ENCODE results near the gene RBM17.
A peak's percentile ranks its signal among the peaks of the same experiment; 100 is the strongest.

The RBM17 gene

GRCh38 chr10:6045878-6046772, 42.7 kb upstream of the RBM17 start:
- TF ChIP-seq CTCF (IDR thresholded peaks at IDR 0.05; ENCODE audit: extremely low read depth, missing control alignments), result no peak

GRCh38 chr10:6046773-6047611, 41.8 kb upstream of the RBM17 start:
- TF ChIP-seq CTCF (IDR thresholded peaks at IDR 0.05; ENCODE audit: extremely low read depth, missing control alignments), result no peak
- no peak for DNase-seq (ENCODE audit: low spot score)

More at GRCh38 chr10:6045878-6046772, 42.7 kb upstream of the RBM17 start:
- DNase-seq (ENCODE audit: low spot score), result no peak

- no peak for TF ChIP-seq CTCF (IDR thresholded peaks at IDR 0.05; ENCODE audit: extremely low read depth, missing control alignments)
- DNase-seq (ENCODE audit: low spot score), result no peak
Measured at GRCh38 chr10:6047847-6048246, 41.0 kb upstream of the RBM17 start.

GRCh38 chr10:6048281-6049030, 40.4 kb upstream of the RBM17 start:
- TF ChIP-seq CTCF (IDR thresholded peaks at IDR 0.05; ENCODE audit: extremely low read depth, missing control alignments), result no peak
- DNase-seq (ENCODE audit: low spot score), result no peak

GRCh38 chr10:6049031-6049400, 39.8 kb upstream of the RBM17 start:
- DNase-seq (ENCODE audit: low spot score), result no peak
- no peak for TF ChIP-seq CTCF (IDR thresholded peaks at IDR 0.05; ENCODE audit: extremely low read depth, missing control alignments)

GRCh38 chr10:6050801-6051445, 37.9 kb upstream of the RBM17 start:
- peak; percentile 40 for TF ChIP-seq CTCF (IDR thresholded peaks at IDR 0.05; ENCODE audit: extremely low read depth, missing control alignments)
- peak; percentile 75 for DNase-seq (ENCODE audit: low spot score)
